ENCODE data around the gene STARD3. TPM values are rescaled to one million over a fixed set of nuclear protein-coding genes. Genes with fewer than 3 reads are reported as not detected.

STARD3 gene
- total and polyA plus RNA-seq, 2 of the 13 experiments (the other 11 are each of a cell fraction or from before 2014, with no cell fraction given) = 34.6 to 100 TPM

- TF ChIP-seq SP140L (CRISPR knock-in tag; IDR thresholded peaks at IDR 0.05; ENCODE audit: borderline replicate concordance) = no peak
- TF ChIP-seq CTCF (CRISPR knock-in tag; IDR thresholded peaks at IDR 0.05) = peak; percentile 76
- no peak for TF ChIP-seq ZNF574 (CRISPR knock-in tag; IDR thresholded peaks at IDR 0.05)
- TF ChIP-seq ZBTB39 (CRISPR knock-in tag; IDR thresholded peaks at IDR 0.05) = no peak
- TF ChIP-seq EED (CRISPR knock-in tag; IDR thresholded peaks at IDR 0.05) = 0 out of 2 replicates have a peak, but pooled peaks have one; percentile 68
- no peak for TF ChIP-seq ZNF652 (CRISPR knock-in tag; IDR thresholded peaks at IDR 0.05; ENCODE audit: borderline replicate concordance, low read depth)
- no peak for TF ChIP-seq ZSCAN5A (CRISPR knock-in tag; IDR thresholded peaks at IDR 0.05; ENCODE audit: borderline replicate concordance)
- no peak for TF ChIP-seq ZFP82 (CRISPR knock-in tag; IDR thresholded peaks at IDR 0.05; ENCODE audit: borderline replicate concordance)
- TF ChIP-seq HMG20B (CRISPR knock-in tag; conservative IDR thresholded peaks at IDR 0.05) = no peak
- 0 out of 2 replicates have a peak, but pooled peaks have one; percentile 28 for TF ChIP-seq ARHGAP35 (CRISPR knock-in tag; IDR thresholded peaks at IDR 0.05; ENCODE audit: borderline replicate concordance)
- TF ChIP-seq ZNF44 (CRISPR knock-in tag; IDR thresholded peaks at IDR 0.05) = no peak
- TF ChIP-seq ZNF451 (CRISPR knock-in tag; IDR thresholded peaks at IDR 0.05) = no peak
- TF ChIP-seq ZNF816 (CRISPR knock-in tag; IDR thresholded peaks at IDR 0.05; ENCODE audit: borderline replicate concordance) = no peak
- TF ChIP-seq ZNF24 (IDR thresholded peaks at IDR 0.05) = no peak
- TF ChIP-seq NR0B2 (CRISPR knock-in tag; IDR thresholded peaks at IDR 0.05) = no peak
- no peak for TF ChIP-seq MAX (IDR thresholded peaks at IDR 0.05)
- no peak for TF ChIP-seq TEF (CRISPR knock-in tag; IDR thresholded peaks at IDR 0.05)
- TF ChIP-seq ZNF138 (CRISPR knock-in tag; IDR thresholded peaks at IDR 0.05; ENCODE audit: low read depth) = 0 out of 2 replicates have a peak, but pooled peaks have one; percentile 52
- TF ChIP-seq TBX3 (IDR thresholded peaks at IDR 0.05; ENCODE audit: borderline replicate concordance) = no peak
- no peak for TF ChIP-seq SNAPC2 (CRISPR knock-in tag; IDR thresholded peaks at IDR 0.05)
These were observed 2.5 kb upstream of the STARD3 start (continued) for GRCh38 chr17:39634384-39634871.

All from HepG2 (cell line).